ENCODE results near the gene PSPN.
"Not testable (repeated sequence)": the region's sequence is repeated elsewhere in the genome, so short reads cannot be mapped to it uniquely, and the experiment has no call there.

PSPN gene

DNA sequence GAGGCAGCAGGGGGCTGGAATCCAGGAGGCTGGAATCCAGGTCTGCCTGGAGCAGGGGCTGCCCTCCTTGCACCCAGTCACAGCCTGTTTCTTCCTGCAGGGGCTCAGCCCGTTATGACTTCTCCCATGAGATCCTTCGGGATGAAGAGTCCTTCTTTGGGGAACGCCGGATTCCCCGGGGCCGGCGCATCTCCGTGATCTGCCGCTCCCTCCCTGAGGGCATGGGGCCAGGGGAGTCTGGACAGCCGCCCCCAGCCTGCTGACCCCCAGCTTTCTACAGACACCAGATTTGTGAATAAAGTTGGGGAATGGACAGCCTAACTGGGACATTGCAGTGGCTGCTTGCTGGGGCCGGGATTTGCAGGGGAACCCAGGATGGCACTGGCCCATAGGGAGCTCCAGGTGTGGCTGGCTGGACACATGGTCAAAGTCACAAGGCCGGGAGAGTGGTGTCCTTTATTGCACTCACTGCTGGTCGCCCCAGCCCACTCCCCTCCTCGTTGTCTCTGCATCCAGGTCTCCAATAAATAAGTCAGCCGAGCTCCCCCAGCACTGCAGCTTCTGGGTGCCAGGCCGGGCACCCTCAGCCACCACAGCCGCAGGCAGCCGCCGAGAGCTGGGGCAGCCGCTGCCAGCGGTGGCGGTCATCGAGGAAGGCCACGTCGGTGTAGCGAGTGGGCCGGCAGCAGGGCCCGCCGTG is 872 bp downstream of the PSPN start:
- H3K27ac ChIP-seq, result no peak overlapping the region
- no peak for DNase-seq (ENCODE audit: low read depth, low spot score)

DNA sequence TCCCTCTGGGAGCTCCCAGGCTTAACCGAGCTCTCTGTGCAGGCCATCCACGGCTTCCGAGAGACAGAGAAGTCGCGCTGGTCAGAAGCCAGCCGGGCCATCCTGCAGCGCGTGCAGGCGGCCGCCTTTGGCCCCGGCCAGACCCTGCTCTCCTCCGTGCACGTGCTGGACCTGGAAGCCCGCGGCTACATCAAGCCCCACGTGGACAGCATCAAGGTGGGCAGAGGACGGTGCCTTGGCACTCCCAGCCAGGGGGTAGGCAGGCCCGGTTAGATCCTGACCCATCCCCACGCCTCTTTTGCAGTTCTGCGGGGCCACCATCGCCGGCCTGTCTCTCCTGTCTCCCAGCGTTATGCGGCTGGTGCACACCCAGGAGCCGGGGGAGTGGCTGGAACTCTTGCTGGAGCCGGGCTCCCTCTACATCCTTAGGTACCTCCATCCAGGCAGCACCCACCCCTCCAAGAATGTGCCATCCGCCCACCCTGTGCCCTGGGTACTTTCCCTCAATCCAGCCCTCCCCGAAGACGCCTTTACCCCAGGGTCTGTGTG is 1.5 kb downstream of the PSPN start:
- no peak for DNase-seq (ENCODE audit: low read depth, low spot score)
- H3K27ac ChIP-seq, result no peak overlapping the region

DNA sequence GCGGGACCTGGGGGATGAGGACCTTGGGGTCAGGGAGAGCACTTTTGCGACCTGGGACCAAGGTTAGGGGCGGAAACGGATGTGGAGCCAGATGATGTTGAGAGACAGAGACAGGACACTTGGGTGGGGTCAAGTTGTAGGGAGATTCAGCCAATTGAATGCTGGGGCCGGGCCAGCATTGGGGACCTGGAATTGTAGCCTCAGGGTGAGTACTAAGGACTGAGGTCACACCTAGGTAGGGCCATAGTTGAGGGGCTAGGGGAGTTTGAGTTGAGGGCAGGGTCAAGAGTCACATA is 2.0 kb downstream of the PSPN start:
- DNase-seq (ENCODE audit: low read depth, low spot score), result no peak
- peak overlapping the region; percentile 83 for H3K27ac ChIP-seq

DNA sequence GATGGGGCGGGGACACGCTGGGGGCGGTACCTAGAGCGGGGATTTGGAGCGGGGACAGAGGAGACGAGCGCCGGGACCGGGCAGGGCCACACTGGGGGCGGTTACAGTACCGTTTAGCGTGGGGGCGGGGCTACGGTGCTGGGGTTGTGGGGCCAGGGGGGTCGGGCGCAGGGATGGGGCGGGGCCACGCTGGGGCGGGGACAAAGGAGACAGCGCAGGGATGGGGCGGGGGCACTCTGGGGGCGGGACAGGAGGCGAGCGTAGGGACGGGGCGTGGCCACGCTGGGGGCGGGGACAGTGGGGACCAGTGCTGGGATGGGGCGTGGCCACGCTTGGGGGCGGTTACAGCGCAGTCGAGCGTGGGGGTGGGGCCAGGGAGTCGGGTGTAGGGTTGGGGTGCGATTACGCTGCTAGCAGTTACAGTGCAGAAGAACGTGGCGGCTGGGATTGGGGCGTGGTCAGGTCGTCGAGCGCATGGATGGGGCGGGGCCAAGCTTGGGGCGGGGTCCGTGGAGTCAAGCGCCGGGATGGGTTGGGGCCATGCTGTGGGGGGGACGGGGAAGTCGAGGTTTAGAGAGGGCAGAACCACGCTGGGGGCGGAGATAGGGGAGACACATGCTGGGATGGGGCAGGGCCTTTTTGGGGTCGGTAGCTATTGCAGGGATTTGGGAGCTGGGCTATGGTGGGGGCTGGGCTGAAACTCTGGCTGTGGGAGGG is 2.5 kb downstream of the PSPN start:
- peak; percentile 79 for DNase-seq (ENCODE audit: low read depth, low spot score)
- peak overlapping the region; percentile 83 for H3K27ac ChIP-seq

DNA sequence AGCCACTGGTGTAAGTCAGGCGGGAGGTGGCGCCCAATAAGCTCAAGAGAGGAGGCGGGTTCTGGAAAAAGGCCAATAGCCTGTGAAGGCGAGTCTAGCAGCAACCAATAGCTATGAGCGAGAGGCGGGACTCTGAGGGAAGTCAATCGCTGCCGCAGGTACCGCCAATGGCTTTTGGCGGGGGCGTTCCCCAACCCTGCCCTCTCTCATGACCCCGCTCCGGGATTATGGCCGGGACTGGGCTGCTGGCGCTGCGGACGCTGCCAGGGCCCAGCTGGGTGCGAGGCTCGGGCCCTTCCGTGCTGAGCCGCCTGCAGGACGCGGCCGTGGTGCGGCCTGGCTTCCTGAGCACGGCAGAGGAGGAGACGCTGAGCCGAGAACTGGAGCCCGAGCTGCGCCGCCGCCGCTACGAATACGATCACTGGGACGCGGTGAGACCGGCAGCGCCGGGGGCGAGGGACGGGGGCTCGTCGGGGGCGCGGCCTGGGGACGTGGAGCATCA is 3.1 kb downstream of the PSPN start, which contains the start of gene ALKBH7:
Gene ALKBH7 (plus strand): TSS at position 201 of the 502 bp plus-strand sequence. CDS start 27 bp downstream, at position 228.
- peak; percentile 99 for DNase-seq (ENCODE audit: low read depth, low spot score)
- H3K27ac ChIP-seq, result peak within 1 kb of the TSS; percentile 83

DNA sequence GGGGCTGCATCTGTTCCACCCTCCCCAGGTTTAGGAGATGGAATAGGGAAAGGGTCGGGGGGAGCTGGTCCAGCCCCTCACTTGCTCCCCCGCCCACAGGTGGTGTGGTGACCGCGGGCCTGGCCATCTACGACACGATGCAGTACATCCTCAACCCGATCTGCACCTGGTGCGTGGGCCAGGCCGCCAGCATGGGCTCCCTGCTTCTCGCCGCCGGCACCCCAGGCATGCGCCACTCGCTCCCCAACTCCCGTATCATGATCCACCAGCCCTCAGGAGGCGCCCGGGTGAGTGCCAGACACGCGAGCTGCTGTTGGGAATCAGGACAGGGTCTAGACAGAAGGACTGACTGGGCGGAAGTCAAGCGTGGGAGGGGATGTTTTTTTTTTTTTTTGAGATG is 11.4 kb downstream of the PSPN start:
- no peak overlapping the region for H3K27ac ChIP-seq
- no peak for DNase-seq (ENCODE audit: low read depth, low spot score)

DNA sequence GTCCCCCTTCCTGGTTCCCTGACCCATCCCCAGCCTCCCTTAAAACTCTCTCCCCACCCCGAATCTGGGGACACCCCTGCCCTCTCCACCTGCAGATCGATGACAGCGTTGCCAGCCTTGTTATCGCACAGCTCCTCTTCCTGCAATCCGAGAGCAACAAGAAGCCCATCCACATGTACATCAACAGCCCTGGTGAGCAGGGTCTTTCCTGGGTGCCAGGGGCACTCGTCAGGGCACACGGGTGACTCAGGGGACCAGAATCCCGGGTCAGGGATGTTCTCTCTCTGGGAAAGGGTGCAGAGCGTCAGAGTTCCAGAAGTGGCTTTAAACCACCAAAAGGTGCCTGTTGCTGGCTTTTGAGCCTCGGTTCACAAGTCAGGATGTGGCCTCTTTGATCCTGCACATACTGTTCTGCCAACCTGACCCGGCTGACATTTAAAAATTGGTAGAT is 13.4 kb downstream of the PSPN start:
- peak overlapping the region; percentile 52 for H3K27ac ChIP-seq
- DNase-seq (ENCODE audit: low read depth, low spot score), result no peak

DNA sequence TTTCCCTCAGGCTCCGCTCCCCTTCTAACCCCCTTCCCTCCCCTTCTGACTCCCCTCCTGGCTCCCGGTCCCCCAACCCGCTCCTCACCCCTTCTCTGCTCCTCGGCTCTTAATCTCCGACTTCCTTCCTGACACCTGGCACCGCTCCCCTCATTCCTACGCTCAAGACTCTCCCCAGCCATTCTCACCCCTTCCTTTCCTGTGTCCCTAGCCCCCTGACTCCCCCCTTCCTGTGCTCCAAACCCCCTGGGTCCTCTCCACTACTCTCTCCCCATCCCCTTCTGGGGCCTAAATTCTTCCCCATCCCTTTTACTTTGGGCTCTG is 13.7 kb downstream of the PSPN start:
- no peak for DNase-seq (ENCODE audit: low read depth, low spot score)
- H3K27ac ChIP-seq, result peak overlapping the region; percentile 52

DNA sequence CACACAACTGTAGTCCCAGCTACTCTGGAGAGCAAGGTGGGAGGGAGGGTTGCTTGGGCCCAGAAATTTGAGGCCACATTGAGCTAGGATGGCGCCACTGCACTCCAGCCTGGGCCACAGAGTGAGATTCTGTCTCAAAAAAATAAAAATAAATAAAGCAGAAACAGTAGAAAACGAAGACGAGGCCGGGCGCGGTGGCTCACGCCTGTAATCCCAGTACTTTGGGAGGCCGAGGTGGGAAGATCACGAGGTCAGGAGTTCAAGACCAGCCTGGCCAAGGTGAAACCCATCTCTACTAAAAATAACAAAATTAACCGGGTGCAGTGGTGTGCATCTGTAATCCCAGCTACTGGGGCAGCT is 14.9 kb downstream of the PSPN start:
- not testable (repeated sequence) for H3K27ac ChIP-seq; DNase-seq (ENCODE audit: low read depth, low spot score)

DNA sequence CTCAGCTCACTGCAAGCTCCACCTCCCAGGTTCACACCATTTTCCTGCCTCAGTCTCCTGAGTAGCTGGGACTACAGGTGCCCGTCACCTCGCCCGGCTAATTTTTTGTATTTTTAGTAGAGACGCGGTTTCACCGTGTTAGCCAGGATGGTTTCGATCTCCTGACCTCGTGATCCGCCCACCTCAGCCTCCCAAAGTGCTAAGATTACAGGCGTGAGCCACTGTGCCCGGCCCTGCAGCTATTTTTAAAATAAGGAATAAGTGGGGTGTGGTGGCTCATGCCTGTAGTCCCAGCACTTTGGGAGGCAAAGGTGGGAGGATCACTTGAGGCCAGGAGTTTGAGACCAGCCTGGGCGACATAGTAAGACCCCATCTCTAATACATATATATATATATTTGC is 15.3 kb downstream of the PSPN start:
- DNase-seq (ENCODE audit: low read depth, low spot score), result not testable (repeated sequence)

DNA sequence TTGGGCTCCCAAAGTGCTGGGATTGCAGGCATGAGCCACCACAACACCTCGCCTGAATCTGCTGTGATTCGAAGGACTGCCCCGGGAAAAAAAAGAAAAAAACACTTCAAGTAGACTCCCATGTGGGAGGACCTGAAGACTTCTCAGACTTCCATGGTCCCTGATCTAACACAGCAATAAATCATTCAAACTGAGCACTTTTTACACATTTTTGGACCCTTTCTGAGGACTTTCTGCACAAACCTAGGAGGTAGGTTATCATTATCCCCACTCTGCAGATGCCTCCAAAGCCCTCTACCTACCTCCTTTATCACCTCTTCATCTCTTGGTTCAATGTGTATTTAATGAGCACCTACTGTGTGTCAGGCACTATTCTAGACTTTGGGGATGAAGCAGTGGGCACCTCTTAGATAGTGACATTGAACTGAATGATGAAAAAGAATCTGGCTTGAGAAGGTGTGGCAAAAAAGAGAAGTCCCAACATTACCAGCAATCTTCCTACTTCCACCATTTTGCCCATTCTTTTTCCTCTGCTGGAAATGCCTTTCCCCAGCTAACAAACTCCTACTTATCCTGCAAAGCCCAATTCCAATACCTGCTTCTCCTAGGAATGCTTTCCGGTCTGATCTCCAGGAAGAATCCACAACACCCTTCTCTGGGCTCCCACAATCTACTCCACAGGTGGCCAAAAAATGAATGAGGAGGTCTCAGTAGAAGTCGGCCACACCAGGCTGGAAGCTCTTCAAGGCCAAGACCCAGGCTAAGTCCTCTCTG is 16.0 kb downstream of the PSPN start:
- no peak for DNase-seq (ENCODE audit: low read depth, low spot score)
- H3K27ac ChIP-seq, result no peak overlapping the region

More for the DNA sequence above, 15.3 kb downstream of the PSPN start:
- not testable (repeated sequence) for H3K27ac ChIP-seq

DNA sequence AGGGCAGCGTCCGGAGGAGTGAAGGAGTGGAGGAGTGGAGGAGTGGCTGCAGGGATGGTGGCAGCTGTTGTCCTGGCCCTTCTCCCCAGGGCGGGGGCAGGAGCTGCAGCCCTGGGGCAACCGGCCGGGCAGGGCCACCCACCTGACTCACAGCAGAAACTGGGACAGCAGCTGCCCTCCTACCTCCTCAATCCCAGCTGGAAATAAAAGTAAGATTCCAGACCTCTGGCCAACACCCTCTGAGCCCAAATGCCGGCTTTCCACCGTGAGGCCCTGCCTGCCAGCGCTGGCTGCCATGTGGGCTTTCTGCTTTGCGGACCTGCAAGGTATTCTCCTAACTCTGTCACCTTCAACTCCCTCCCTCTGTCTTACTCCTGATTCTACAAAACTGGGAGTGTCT is 17.7 kb downstream of the PSPN start:
- H3K27ac ChIP-seq, result no peak overlapping the region
- DNase-seq (ENCODE audit: low read depth, low spot score), result no peak

DNA sequence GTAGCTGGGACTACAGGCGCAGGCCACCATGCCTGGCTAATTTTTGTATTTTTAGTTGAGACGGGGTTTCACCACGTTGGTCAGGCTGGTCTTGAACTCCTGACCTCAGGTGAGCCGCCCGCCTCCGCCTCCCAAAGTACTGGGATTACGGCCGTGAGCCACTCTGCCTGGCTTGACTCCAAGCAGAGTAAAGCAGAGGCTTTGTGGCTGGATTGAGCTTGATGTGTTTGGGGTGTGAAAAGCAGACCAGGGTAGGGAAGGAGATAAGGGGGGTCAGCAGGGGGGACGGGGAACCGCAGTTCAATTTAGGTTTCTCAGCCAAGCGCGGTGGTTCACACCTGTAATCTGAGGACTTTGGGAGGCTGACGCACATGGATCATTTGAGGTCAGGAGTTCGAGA is 18.6 kb downstream of the PSPN start:
- no peak overlapping the region for H3K27ac ChIP-seq
- DNase-seq (ENCODE audit: low read depth, low spot score), result no peak

DNA sequence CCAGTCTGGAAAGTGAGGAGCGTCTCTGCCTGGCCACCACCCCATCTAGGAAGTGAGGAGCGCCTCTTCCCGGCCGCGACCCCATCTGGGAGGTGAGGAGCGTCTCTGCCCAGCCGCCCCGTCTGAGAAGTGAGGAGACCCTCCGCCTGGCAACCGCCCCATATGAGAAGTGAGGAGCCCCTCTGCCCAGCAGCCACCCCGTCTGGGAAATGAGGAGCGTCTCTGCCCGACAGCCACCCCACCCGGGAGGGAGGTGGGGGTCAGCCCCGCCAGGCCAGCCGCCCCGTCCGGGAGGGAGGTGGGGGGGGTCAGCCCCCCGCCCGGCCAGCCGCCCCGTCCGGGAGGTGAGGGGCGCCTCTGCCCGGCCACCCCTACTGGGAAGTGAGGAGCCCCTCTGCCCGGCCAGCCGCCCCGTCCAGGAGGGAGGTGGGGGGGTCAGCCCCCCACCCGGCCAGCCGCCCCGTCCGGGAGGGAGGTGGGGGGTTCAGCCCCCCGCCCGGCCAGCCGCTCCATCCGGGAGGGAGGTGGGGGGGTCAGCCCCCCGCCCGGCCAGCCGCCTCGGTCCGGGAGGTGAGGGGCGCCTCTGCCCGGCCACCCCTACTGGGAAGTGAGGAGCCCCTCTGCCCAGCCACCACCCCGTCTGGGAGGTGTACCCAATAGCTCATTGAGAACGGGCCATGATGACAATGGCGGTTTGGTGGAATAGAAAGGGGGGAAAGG is 20.3 kb downstream of the PSPN start:
- H3K27ac ChIP-seq; DNase-seq (ENCODE audit: low read depth, low spot score): not testable (repeated sequence)

DNA sequence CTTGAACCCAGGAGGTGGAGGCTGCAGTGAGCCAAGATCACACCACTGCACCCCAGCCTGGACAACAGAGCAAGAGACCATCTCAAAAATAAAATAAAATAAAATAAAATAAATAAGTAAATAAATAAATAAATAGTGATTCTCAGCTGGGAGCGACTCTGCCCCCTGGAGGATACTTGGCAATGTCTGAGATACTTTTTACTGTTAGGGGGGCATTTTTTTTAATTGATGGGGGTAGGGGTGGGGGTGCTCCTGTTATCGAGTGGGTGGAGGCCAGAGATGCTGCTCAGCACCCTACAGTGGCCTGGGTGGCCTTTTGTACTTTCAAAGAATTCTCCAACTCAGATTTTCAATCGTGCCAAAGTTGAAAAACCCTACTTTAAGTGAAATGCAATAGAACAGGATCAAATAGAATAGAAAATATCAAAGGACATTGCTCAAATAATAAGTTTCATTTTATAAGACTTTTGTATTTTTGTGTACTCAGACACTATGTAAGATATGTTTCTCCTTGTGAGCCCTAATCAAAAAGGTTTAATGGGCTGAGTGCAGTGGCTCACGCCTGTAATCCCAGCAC is 21.5 kb downstream of the PSPN start:
- H3K27ac ChIP-seq, result no peak overlapping the region
- no peak for DNase-seq (ENCODE audit: low read depth, low spot score)

DNA sequence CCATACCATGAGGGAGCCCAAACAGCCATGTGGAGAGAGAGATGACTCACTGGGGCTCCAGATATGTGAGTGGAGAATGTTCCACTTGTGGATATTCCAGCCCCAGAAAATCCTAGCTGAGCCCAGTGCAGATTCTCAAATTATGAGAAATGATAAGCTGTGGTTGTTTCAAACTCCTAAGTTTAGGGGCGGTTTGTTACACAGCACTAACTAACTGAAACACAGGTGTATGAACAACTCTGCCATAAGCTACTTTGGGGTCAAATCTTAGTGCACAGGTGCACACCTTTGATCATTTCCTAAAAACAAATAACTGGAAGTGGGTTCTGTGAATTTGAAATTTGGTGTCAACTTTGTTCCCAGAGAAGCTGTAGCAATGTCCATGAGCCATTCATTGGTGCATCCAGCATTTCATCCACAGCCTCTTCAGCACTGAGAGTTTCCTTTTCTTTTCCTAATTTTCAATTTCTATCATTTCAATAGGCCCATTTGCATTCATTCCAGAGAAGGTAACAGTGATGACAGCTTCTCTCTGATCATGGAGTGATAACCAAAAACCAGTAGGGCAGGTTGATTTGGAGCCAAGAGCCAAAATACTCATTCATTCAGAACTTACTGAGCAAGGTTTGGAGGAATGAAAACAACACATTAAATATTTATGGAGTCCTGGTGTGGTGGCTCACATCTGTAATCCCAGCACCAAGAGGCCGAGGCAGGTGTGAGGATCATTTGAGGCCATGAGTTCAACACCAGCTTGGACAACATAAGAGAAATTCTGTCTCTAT is 23.2 kb downstream of the PSPN start:
- no peak overlapping the region for H3K27ac ChIP-seq
- peak; percentile 22 for DNase-seq (ENCODE audit: low read depth, low spot score)

DNA sequence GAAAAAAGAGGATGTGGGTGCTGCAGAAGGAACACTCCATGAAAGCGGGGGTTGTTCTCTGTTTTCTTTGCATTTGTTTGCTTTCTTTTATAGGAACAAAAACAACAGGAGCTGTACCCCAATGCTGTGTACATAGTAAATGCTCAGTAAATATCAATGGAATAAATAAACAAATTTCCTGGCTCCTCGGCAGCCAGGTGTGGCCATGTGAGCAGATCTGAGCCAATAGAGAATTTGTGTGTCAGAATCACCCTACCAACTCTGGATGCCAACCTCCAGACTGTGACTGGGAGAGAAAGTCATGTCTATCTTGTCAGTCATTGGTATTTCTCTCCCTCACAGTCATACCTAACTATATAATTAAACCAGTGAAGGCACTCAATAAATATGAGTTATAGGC is 25.0 kb downstream of the PSPN start:
- DNase-seq (ENCODE audit: low read depth, low spot score), result no peak
- H3K27ac ChIP-seq, result no peak overlapping the region

DNA sequence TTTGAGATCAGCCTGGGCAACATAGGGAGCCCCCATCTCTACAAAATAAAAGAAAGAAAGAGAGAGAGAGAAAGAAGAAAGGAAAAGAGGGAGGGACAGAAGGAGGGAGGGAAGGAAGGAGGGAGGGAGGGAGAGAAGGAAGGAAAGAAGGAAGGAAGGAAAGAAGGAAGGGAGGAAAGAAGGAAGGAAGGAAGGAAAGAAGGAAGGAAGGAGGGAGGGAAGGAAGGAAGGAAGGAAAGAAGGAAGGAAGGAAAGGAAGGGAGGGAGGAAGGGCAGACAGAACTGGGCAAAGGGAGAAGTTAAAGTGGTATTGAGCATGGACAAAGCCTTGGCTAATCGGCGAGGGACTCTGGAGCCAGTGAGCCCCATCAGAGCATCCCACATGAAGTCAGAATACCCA is 26.5 kb downstream of the PSPN start:
- H3K27ac ChIP-seq; DNase-seq (ENCODE audit: low read depth, low spot score): not testable (repeated sequence)

DNA sequence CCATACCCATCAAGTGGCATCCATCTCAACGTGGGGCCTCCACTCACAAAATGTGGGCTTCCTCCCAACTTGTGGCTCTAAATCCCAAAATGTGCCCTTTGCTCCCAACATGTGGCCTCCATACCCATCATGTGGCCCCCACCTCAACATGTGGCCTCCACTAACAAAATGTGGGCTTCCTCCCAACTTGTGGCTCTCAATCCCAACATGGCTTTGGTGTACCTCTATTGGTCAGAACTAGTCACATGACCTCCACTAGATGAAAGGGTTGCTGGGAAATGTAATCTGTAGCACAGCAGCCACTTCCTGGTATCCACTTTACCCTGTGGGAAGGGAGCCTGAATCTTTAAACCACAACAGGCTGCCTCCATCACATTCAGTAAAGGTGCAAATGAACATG is 32.3 kb downstream of the PSPN start:
- H3K27ac ChIP-seq, result no peak overlapping the region
- no peak for DNase-seq (ENCODE audit: low read depth, low spot score)
